Measurements from ENCODE around the gene SH3RF1.
"Not testable (repeated sequence)": the region's sequence is repeated elsewhere in the genome, so short reads cannot be mapped to it uniquely, and the experiment has no call there.

The SH3RF1 gene

DNA sequence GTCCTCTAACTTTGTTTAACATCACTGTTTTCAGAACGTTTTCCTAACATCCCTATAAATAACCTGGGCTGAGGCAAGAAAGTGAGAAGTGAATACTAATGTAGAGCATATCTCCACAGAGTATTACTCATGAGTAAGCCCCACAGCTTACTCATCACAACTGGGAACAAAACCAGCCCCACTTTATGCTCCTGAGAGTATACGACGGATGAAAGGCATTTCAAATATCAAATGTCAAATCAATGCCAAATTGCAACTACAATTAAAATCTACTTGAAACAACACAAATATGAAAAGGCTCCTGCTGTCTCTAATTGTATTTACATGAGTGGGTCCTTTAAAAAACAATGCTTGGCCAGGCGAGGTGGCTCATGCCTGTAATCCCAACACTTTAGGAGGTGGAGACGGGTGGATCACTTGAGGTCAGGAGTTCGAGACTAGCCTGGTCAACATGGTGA lies 41.2 kb downstream of the SH3RF1 start:
- no peak for DNase-seq (ENCODE audit: low read depth in 1 of 2, low spot score in 1 of 2)

DNA sequence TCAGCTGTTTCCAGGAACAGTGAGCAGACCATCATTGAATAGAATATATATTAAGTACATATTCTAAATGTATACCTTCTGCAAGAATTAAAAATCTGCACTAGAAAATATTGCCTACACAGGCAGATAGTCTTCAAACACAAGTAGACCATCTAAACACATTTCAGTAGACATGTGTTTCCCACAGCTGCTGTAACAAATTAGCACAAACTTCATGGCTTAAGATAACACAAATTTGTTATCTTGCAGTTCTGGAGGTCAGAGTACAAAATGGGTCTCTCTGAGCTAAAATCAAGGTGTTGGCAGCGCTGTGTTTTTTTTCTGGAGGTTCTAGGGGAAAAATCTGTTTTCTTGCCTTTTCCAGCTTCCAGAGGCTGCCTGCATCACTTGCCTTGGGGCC lies 42.7 kb downstream of the SH3RF1 start:
- DNase-seq (ENCODE audit: low read depth in 1 of 2, low spot score in 1 of 2) = no peak

DNA sequence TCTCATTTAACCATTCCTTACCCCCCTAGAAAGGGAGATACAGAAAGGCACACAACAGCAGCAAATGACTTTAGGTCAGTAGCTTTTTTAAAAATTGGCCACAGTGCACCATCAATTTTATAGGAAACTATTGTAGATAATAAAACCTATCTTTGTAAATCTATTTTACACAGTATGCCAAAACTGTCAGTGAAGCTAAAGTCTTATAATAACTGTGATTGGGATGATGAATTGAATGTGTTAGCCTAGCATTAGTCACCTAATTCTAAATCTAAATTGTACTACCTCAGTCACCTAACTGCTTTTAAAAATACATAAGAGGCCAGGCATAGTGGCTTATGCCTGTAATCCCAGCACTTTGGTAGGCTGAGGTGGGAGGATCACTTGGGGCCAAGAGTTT lies 44.2 kb downstream of the SH3RF1 start:
- DNase-seq (ENCODE audit: low read depth in 1 of 2, low spot score in 1 of 2) = no peak

- no peak for DNase-seq (ENCODE audit: low read depth in 1 of 2, low spot score in 1 of 2)
These were observed 44.9 kb downstream of the SH3RF1 start for GRCh38 chr4:169225812-169226211.

GRCh38 chr4:169225058-169225751 lies 45.6 kb downstream of the SH3RF1 start:
- DNase-seq (ENCODE audit: low read depth in 1 of 2, low spot score in 1 of 2) = no peak

DNA sequence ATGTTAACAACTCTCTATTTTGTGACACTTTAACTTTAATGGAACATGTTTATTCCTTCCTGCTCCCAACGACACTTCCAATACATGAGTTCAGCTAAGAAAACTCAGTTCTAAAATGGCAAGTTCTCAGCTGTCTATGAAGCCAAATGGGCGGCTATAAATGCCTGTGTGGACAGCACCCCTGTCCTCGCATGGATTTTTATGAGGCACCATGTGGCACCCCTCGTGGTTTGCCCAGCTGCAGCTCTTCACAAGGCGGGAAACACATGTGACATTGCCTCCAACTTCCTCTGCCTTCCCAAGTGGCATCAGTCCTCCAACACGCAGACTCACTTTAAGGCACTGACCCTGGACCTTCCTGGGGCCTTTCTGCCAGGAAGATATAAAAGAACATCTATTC lies 48.0 kb downstream of the SH3RF1 start:
- DNase-seq (ENCODE audit: low read depth in 1 of 2, low spot score in 1 of 2) = no peak

- DNase-seq (ENCODE audit: low read depth in 1 of 2, low spot score in 1 of 2) = no peak
These were observed 49.1 kb downstream of the SH3RF1 start for GRCh38 chr4:169221662-169222061.

DNA sequence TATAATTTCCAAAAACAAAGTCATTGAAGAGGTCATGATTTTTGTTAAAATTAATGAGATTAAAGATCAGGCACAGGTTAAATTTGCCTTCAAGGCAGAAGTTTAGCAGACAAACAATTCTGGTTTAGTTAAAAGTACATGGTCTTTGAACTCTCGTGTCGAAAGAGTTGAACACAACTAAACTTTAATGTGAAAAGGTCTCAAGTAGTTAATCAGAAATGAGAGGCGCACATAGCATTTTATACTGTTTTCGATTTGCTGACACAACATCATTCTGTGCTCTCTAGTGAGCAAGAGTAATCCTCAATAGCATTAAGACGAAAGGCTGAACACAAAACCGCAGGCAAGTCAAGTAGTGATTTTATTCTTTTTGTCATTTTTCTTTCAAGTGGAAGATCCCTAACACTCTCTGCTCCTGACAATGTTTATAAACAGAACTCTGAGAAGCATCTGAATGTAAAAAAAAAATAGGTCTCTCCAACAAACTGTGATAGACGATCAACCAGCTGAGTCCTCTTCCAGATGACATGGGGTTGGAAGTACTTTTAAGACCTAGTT lies 49.8 kb downstream of the SH3RF1 start:
- no peak for DNase-seq (ENCODE audit: low read depth in 1 of 2, low spot score in 1 of 2)

GRCh38 chr4:169220447-169220846 lies 50.3 kb downstream of the SH3RF1 start:
- DNase-seq (ENCODE audit: low read depth in 1 of 2, low spot score in 1 of 2) = no peak

GRCh38 chr4:169219440-169219839 lies 51.3 kb downstream of the SH3RF1 start:
- DNase-seq (ENCODE audit: low read depth in 1 of 2, low spot score in 1 of 2) = no peak

GRCh38 chr4:169215656-169216055 lies 55.1 kb downstream of the SH3RF1 start:
- no peak for DNase-seq (ENCODE audit: low read depth in 1 of 2, low spot score in 1 of 2)

DNA sequence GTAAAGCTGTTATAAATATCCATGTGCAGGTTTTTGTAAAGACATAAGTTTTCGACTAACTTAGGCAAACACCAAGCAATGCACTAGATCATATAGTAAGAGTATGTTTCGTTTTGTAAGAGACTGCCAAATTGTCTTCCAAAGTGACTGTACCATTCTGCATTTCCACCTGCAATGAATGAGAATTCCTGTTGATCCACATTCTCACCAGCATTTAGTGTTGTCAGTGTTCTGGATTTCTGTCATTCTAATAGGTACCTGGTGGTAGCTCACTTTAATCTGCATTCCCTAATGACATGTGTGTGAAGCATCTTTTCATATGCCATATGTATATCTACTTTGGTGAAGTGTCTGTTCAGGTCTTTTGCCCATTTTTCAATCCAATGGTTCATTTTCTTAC lies 57.8 kb downstream of the SH3RF1 start:
- no peak for DNase-seq (ENCODE audit: low read depth in 1 of 2, low spot score in 1 of 2)

- no peak for DNase-seq (ENCODE audit: low read depth in 1 of 2, low spot score in 1 of 2)
These were observed 60.1 kb downstream of the SH3RF1 start for GRCh38 chr4:169210504-169211118.

- no peak for DNase-seq (ENCODE audit: low read depth in 1 of 2, low spot score in 1 of 2)
These were observed 61.3 kb downstream of the SH3RF1 start for GRCh38 chr4:169209388-169209883.

GRCh38 chr4:169208516-169208915 lies 62.2 kb downstream of the SH3RF1 start:
- DNase-seq (ENCODE audit: low read depth in 1 of 2, low spot score in 1 of 2) = no peak

DNA sequence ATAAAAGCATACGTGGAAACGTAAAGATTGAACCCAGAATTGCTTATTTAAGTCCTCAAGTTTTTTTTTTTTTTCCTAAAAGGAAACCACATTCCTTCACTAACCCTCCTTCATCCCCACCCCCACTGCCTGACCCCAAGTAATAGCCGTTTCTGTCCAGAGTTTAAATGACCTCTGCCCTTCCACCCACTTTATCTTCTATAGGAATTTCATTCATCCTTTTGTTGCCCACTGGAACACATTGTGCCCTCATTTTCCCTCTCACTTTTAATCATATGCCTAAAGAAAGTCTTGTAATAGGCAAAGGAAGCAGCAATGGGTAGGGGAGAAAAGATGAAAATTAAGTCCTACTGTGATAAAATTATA lies 62.7 kb downstream of the SH3RF1 start:
- DNase-seq (ENCODE audit: low read depth in 1 of 2, low spot score in 1 of 2) = no peak

GRCh38 chr4:169207436-169208089 lies 63.2 kb downstream of the SH3RF1 start:
- no peak for DNase-seq (ENCODE audit: low read depth in 1 of 2, low spot score in 1 of 2)

DNA sequence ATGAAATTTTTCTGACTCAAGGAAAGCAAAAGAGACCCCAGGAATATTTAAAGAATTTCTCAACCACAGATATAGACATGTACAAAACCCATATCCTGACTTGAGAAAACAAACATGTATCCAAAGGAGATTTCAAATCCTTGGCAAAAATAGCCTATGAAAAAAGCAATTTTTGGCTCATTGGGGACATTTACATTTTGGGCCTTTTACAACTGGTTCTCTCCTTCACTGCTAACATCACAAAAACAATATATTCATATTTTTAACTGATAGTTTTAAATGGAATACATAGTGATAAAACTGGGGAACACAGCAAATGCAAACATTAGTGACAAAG lies 65.0 kb downstream of the SH3RF1 start:
- DNase-seq (ENCODE audit: low read depth in 1 of 2, low spot score in 1 of 2) = no peak

DNA sequence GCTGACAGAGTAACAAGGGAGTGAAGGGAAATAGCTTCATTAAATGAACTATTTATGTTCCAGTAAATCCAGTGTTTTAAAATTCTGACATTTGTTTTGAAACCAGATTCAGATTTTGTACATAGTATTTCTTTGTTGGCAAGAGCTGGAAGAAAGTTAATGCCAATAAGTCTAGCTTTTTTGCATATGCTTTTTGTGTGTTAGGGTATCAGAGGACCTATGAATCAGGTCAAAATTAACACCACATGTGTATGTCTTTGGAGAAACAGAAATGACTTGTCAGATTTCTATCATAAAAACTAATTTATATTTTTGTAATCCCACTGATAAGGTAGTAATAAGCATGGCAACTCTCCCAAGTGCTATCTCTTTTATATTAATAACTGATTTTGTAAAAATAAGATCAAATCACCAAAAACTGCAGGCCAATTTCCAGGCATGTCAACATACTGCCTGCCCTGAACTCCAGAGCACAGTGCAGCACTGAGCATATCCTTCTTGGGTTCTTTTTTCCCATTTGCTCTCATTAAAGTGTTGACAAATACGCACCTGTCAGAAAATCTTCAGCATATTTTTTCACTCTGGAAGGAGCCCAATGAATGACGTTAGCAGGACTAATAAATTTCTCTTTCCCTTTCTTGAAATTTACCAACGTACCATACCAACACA lies 65.5 kb downstream of the SH3RF1 start:
- no peak for DNase-seq (ENCODE audit: low read depth in 1 of 2, low spot score in 1 of 2)

DNA sequence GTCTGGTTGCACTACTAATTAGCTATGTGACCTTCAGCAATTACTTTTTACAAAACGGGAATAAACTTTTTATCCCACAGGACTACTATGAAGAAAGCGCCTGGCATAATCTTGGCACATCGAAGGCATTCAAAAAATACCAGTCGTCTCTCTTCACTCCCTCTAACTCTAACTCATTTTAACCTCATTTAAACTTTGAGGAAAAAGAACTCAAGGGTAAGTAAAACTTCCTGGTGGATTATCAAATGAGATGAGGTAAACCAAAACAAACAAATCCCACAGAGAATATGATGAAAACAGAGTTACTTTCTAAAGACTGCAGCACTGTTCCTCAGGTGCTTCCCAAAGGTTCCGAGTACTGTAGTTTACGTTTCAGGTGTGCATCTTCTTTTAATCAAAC lies 66.9 kb downstream of the SH3RF1 start:
- DNase-seq (ENCODE audit: low read depth in 1 of 2, low spot score in 1 of 2) = no peak

DNA sequence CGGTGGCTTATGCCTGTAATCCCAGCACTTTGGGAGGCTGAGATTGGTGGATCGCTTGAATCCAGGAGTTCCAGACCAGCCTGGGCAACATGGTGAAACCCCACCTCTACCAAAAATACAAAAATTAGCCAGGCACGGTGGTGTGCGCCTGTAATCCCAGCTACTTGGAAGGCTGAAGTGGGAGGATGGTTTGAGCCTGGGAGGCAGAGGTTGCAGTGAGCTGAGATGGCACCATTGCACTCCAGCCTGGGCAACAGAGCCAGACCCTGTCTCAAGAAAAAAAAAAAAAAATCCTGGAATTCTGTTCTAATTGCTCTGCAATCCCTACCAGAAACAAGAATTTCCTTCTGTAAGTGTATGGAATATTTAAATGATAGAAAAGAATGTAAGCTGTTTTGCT lies 67.5 kb downstream of the SH3RF1 start:
- DNase-seq (ENCODE audit: low read depth in 1 of 2, low spot score in 1 of 2) = not testable (repeated sequence)

DNA sequence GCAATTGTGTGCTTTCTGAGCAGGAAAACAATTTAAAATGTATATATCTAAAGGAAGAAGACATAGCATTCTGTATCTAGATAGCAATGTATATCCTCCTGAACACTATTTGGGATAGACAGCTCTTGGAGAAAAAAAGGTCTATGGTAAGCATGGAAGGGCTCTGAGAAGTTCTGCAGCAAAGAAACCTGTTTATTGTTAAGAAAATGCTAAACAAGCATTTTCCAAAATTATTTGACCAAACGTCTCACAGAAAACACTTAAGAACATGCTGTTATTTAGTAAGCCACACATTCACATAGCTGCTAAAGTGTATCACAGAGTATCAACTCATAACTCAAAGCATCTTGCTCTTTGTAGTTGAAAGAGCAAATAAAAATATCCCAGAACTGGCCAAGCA lies 67.9 kb downstream of the SH3RF1 start:
- DNase-seq (ENCODE audit: low read depth in 1 of 2, low spot score in 1 of 2) = no peak
